HG03066 (cell line): Measurements from ENCODE around the gene OSR1.
"Not testable (repeated sequence)": the region's sequence is repeated elsewhere in the genome, so short reads cannot be mapped to it uniquely, and the experiment has no call there.

Experiments
- ATAC-seq: cut with Tn5 transposase; IDR thresholded peaks from one replicate; pipeline ENCODE4 v1.9.1; 2021; ENCODE audit warnings: low read depth; ENCODE audit not compliant: unreplicated experiment

Gene OSR1

GRCh38 chr2:19358242-19359020 lies at the start of gene OSR1:
OSR1 (minus strand) TSS chr2:19358623; CDS start chr2:19353805, 4,818 bp downstream.
- ATAC-seq, result no peak

GRCh38 chr2:19403785-19404184 lies 45.4 kb upstream of the OSR1 start:
- ATAC-seq, result no peak

- no peak for ATAC-seq
These were observed 33.8 kb upstream of the OSR1 start for GRCh38 chr2:19392191-19392590.

- not testable (repeated sequence) for ATAC-seq
These were observed 31.0 kb upstream of the OSR1 start for GRCh38 chr2:19389469-19389868.

- ATAC-seq, result no peak
These were observed 22.1 kb upstream of the OSR1 start for GRCh38 chr2:19380532-19380931.

- no peak for ATAC-seq
These were observed 20.5 kb upstream of the OSR1 start for GRCh38 chr2:19378939-19379338.

- ATAC-seq, result no peak
These were observed 19.3 kb upstream of the OSR1 start for GRCh38 chr2:19377717-19378116.

- ATAC-seq, result no peak
These were observed 14.9 kb upstream of the OSR1 start for GRCh38 chr2:19373352-19373751.

GRCh38 chr2:19371996-19372582 lies 13.7 kb upstream of the OSR1 start:
- no peak for ATAC-seq

GRCh38 chr2:19369341-19369955 lies 11.0 kb upstream of the OSR1 start:
- no peak for ATAC-seq

- ATAC-seq, result no peak
These were observed 10.3 kb upstream of the OSR1 start for GRCh38 chr2:19368760-19369159.

GRCh38 chr2:19367326-19367725 lies 8.9 kb upstream of the OSR1 start:
- ATAC-seq, result no peak

GRCh38 chr2:19365126-19365525 lies 6.7 kb upstream of the OSR1 start:
- ATAC-seq, result no peak

- ATAC-seq, result no peak
These were observed 5.6 kb upstream of the OSR1 start for GRCh38 chr2:19364014-19364413.

- no peak for ATAC-seq
These were observed 5.0 kb upstream of the OSR1 start for GRCh38 chr2:19363474-19363778.

GRCh38 chr2:19362755-19363473 lies 4.5 kb upstream of the OSR1 start:
- ATAC-seq, result peak; percentile 37

GRCh38 chr2:19362094-19362754 lies 3.8 kb upstream of the OSR1 start:
- no peak for ATAC-seq

GRCh38 chr2:19361325-19361990 lies 3.0 kb upstream of the OSR1 start:
- ATAC-seq, result no peak

GRCh38 chr2:19360966-19361321 lies 2.5 kb upstream of the OSR1 start:
- ATAC-seq, result no peak

- no peak for ATAC-seq
These were observed 2.0 kb upstream of the OSR1 start for GRCh38 chr2:19360266-19360965.
